IPS DF 6.9 (cell line): ENCODE measurements around the gene DIP2C.
A peak's percentile ranks its signal among the peaks of the same experiment; 100 is the strongest.

Source experiments
- DNase-seq: peaks from one replicate; pipeline ENCODE4 v3.0.0-alpha.2; 2013; ENCODE audit warnings: low read depth, low spot score
- H3K27ac ChIP-seq: one replicate; pipeline ENCODE4 v1.5.1; 2013; ENCODE audit warnings: low read length, control low read depth
- H3K27me3 ChIP-seq: 2 replicates; pipeline ENCODE4 v1.6.1; 2013; ENCODE audit warnings: mild to moderate bottlenecking, low read length; ENCODE audit not compliant: control insufficient read depth, insufficient read depth
- H3K36me3 ChIP-seq: 2 replicates; pipeline ENCODE4 v1.6.1; 2013; ENCODE audit warnings: low read length; ENCODE audit not compliant: control insufficient read depth, insufficient read depth
- H3K4me1 ChIP-seq: 2 replicates; pipeline ENCODE4 v1.6.1; 2013; ENCODE audit warnings: low read length; ENCODE audit not compliant: control insufficient read depth, insufficient read depth
- H3K4me3 ChIP-seq: 2 replicates; pipeline ENCODE4 v1.5.1; 2013; ENCODE audit warnings: mild to moderate bottlenecking, low read length
- H3K9me3 ChIP-seq: 2 replicates; pipeline ENCODE4 v1.6.1; 2013; ENCODE audit warnings: low read length, inconsistent platforms; ENCODE audit not compliant: control insufficient read depth, insufficient read depth
- WGBS: extraction: QIAGEN DNeasy Blood & Tissue Kit; methylation state at CpG from one replicate; pipeline ENCODE4 v1.1.7; 2013; ENCODE audit warnings: mixed read lengths, missing lambda C conversion rate; ENCODE audit not compliant: insufficient read length, insufficient coverage; 5-methylcytosine and 5-hydroxymethylcytosine counted together

DIP2C gene

GRCh38 chr10:551373-552252 lies 137.9 kb downstream of the DIP2C start:
- Histone ChIP-seq H3K36me3 (no peaks in the 10 kb centered on the region), H3K4me1 (peaks cover 6% of the 10 kb centered on the region), H3K4me3 (no peak overlapping the region), H3K27me3 (no peaks in the 10 kb centered on the region), H3K27ac (no peak overlapping the region), H3K9me3 (no peaks in the 10 kb centered on the region)
- no peak for DNase-seq
- no CpG with 5 or more reads among the region's 19 CpGs for WGBS

DNA sequence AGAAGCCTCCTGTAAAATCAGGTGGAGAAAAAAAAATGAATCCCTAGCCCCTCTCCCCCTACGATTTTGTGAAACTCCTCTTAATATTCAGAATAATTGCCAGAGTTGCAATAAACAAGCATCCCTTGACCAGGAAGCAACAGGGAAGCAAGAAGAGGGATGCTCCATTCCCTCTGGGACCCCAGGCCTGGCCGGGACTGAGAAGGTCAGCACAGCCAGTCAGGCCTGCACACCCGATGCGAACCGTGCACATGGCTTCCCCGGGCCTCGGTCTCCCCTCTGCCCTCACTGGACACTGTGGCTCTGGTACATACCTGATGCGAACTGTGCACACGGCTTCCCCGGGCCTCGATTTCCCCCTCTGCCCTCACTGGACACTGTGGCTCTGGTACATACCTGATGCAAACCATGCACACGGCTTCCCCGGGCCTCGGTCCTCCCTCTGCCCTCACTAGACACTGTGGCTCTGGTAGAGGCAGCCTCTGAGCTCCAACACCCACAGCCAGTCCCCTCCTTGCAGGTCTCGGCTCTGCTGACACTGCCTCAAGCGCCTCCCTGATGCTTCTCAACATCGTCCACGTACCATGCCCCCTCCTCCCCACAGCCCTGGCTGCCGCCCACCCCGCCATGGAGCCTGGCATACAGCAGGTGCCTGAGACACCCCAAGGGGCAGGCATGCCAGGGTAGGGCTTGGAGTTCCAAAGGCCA lies 138.6 kb downstream of the DIP2C start:
- no peak for DNase-seq
- H3K27me3 ChIP-seq: no peaks in the 10 kb centered on the region
- WGBS: no CpG with 5 or more reads among the region's 20 CpGs
- no peak overlapping the region for H3K27ac ChIP-seq
- H3K36me3 ChIP-seq: no peaks in the 10 kb centered on the region
- H3K9me3 ChIP-seq: no peaks in the 10 kb centered on the region
- H3K4me3 ChIP-seq: no peak overlapping the region
- peaks cover 6% of the 10 kb centered on the region for H3K4me1 ChIP-seq

DNA sequence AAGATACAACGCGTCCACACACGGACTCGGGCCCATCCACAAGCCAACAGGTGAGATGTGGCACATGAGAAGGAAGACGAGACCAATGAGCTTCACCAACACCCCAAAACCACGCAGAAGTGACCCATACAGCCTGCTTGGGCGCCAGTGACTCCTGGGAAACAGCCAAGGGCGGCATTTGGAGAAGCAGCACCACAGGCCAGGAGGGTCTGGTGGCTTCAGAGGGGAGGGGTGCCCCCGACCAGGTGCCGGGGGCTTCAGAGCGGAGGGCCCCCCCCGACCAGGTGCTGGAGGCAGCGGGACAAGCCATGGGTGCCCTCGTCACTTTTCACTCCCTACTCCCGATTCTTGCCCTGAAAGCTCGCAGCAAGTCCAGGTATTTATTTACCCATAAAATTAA lies 140.1 kb downstream of the DIP2C start:
- H3K27ac ChIP-seq: no peak overlapping the region
- no peaks in the 10 kb centered on the region for H3K27me3 ChIP-seq
- no CpG with 5 or more reads among the region's 16 CpGs for WGBS
- H3K36me3 ChIP-seq: no peaks in the 10 kb centered on the region
- H3K4me3 ChIP-seq: no peak overlapping the region
- no peaks in the 10 kb centered on the region for H3K9me3 ChIP-seq
- DNase-seq: no peak
- peaks cover 4% of the 10 kb centered on the region for H3K4me1 ChIP-seq

DNA sequence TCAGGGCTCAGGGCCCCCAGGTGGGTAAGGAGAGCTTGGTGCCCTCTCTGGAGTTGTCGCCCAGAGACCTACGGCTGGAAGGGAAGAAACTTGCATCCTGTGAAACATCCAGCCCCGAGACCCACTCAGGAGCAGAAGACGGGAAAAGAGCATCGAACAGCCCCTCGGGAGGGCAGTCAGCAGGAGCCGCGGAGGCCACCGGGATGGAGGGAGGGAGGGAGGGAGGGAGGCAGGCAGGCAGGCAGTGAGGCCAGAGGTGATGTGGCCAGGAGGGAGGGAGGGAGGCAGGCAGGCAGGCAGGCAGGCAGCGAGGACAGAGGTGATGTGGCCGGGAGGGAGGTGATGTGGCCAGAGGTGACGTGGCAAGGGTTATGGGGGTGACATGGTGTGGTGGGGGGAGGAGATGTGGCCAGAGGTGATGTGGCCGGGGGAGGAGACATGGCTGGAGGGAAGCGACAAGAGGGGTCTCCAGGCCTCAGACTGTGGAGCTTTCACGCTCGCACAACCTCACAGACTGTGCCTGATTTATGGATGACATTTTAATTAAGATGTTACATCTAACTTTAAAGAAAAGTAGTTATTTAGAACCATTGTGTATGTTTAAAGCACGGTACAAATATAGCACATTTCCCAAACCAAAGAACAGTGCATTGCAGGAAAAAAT lies 141.1 kb downstream of the DIP2C start:
- Histone ChIP-seq H3K27me3 (no peaks in the 10 kb centered on the region), H3K27ac (no peak overlapping the region), H3K4me3 (no peak overlapping the region), H3K36me3 (no peaks in the 10 kb centered on the region), H3K4me1 (peaks cover 4% of the 10 kb centered on the region), H3K9me3 (no peaks in the 10 kb centered on the region)
- DNase-seq: no peak
- no CpG with 5 or more reads among the region's 17 CpGs for WGBS

DNA sequence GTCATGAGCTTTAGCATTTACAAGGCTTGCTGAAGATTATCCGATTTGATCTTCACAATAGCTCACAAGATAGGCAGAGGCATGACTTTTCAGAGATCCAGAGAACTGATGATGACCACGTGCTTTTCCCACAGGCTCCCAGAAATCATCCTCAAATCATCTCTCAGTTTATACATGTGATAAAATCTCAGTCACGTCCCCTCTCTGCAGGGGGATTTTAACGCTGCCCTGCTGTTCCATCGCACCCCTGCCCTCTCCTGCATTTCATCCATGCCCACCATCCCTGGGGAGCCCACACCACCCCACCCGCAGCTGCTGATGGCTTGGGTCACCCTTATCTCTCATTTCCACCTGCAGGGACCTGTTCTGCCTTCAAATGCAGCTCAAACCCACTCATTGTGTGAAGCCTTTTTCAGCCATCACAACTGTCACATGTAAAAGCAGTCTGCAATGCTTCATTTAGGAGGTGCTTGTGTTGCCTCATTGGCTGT lies 141.8 kb downstream of the DIP2C start:
- H3K4me3 ChIP-seq: no peak overlapping the region
- DNase-seq: no peak

GRCh38 chr10:546971-547590 lies 142.4 kb downstream of the DIP2C start:
- Histone ChIP-seq H3K9me3 (no peaks in the 10 kb centered on the region), H3K4me1 (peaks cover 4% of the 10 kb centered on the region), H3K27ac (no peak overlapping the region), H3K27me3 (no peaks in the 10 kb centered on the region), H3K36me3 (no peaks in the 10 kb centered on the region), H3K4me3 (no peak overlapping the region)
- DNase-seq: peak; percentile 18
- no CpG with 5 or more reads among the region's 10 CpGs for WGBS

More for the DNA sequence above, 141.8 kb downstream of the DIP2C start:
- no peak overlapping the region for H3K27ac ChIP-seq
- H3K4me1 ChIP-seq: peaks cover 4% of the 10 kb centered on the region
- H3K36me3 ChIP-seq: no peaks in the 10 kb centered on the region
- H3K9me3 ChIP-seq: no peaks in the 10 kb centered on the region
- no CpG with 5 or more reads among the region's 6 CpGs for WGBS
- H3K27me3 ChIP-seq: no peaks in the 10 kb centered on the region

DNA sequence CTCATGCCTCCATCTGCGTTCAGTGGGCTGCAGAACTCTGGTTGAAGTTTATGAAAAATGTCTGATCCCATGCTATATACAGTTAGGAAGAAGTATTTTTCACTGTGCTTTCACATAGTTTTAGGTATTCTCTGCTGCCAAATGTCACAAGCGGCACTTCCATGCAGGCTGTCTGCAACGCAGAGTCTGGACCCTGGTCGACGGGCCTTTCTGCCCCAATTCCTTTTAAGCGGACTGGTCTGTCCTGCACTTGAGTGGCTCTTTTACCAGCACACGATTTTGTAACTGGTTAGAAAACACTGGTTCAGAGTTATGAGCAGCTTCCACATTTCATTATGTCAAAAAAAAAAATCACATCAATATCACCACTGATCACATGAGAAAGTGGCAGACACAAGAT lies 143.0 kb downstream of the DIP2C start:
- no peak overlapping the region for H3K27ac ChIP-seq
- H3K36me3 ChIP-seq: no peaks in the 10 kb centered on the region
- peaks cover 4% of the 10 kb centered on the region for H3K4me1 ChIP-seq
- no peak overlapping the region for H3K4me3 ChIP-seq
- WGBS: no CpG with 5 or more reads among the region's 7 CpGs
- no peak for DNase-seq
- H3K27me3 ChIP-seq: no peaks in the 10 kb centered on the region
- H3K9me3 ChIP-seq: no peaks in the 10 kb centered on the region

DNA sequence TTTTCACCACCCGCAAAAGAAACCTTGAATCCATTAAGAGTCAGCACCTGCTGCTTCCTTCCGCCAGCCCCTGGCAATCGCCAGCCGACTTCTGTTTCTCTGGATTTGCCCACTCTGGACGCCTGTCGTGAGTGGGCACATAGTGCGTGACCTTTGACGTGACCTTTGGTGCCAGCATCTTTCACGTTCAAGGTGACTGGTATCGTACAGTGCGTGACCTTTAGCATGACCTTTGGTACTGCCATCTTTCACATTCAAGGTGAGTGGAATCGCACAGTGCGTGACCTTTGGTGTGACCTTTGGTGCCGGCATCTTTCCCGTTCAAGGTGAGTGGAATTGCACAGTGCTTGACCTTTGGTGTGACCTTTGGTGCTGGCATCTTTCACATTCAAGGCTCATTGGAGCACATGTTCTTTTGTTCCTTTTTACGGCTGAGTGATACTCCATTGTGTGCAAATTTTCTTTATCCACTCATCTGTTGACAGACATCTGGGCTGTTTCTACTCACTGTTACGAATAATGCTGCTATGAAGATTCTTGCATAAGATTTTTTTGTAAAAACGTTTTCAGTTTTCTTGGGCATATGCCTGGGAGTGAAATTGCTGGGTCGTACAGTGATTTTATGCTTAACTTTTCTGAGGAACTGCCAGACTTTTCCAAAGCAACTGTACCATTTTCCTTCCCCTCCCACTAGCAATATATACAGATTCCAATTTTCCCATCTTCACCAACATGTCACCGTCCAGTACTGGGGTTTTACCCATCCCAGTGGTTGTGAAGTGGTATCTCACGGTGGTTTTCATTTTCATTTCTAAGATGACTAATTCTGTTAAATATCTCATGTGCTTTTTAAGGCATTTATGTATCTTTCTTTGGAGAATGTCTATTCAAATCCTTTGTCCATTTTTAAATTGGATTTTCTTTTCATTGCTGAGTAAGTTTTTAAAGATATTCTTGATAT lies 145.3 kb downstream of the DIP2C start:
- Histone ChIP-seq H3K27me3 (no peaks in the 10 kb centered on the region), H3K9me3 (no peaks in the 10 kb centered on the region), H3K4me3 (no peak overlapping the region), H3K27ac (no peak overlapping the region), H3K4me1 (peaks cover 4% of the 10 kb centered on the region), H3K36me3 (no peaks in the 10 kb centered on the region)
- no CpG with 5 or more reads among the region's 21 CpGs for WGBS
- DNase-seq: no peak

DNA sequence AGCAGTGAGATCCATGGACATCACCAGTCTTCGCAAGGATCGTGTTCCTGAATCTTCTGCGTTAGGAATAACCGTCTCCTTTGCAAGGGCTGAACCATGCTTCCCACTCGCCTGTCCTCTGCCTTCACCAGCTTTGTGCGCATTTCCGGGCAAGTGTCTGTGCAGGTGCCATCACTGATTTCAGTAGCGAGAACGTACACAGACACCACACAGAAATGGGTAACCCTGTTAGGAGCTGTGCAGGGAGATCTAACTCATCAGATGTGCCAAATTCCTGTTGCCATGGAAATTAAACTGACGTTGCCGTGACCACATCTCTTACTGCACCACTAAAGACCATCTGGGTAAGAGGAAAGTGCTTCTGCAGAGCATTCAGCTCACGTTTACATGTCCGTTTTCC lies 146.3 kb downstream of the DIP2C start:
- no CpG with 5 or more reads among the region's 13 CpGs for WGBS
- Histone ChIP-seq H3K9me3 (no peaks in the 10 kb centered on the region), H3K36me3 (no peaks in the 10 kb centered on the region), H3K4me1 (peaks cover 3% of the 10 kb centered on the region), H3K27ac (no peak overlapping the region), H3K4me3 (no peak overlapping the region), H3K27me3 (no peaks in the 10 kb centered on the region)
- DNase-seq: no peak
